Keratinocyte (primary cell): Measurements from ENCODE around the gene UBE2D2.

Experiments used
- EZH2 ChIP-seq: IDR thresholded peaks from one replicate; pipeline ENCODE4 v1.6.1; 2012; ENCODE audit warnings: inconsistent platforms, mild to moderate bottlenecking, low read length, moderate library complexity
- TF ChIP-seq, protein P1 (sequence below), 3 experiments: IDR thresholded peaks in 1 of 3; conservative IDR thresholded peaks in 1 of 3; optimal IDR thresholded peaks in 1 of 3; 2 replicates in 2 of 3; 3 replicates in 1 of 3; pipeline versions ENCODE3 to v1.5.1; 2011; ENCODE audit warnings: low read length in 3 of 3, mild to moderate bottlenecking in 3 of 3, moderate library complexity in 2 of 3, control low read depth in 1 of 3, inconsistent platforms in 1 of 3; ENCODE audit not compliant: insufficient read depth in 2 of 3; ENCODE audit errors: extremely low read depth in 1 of 3

DNA sequence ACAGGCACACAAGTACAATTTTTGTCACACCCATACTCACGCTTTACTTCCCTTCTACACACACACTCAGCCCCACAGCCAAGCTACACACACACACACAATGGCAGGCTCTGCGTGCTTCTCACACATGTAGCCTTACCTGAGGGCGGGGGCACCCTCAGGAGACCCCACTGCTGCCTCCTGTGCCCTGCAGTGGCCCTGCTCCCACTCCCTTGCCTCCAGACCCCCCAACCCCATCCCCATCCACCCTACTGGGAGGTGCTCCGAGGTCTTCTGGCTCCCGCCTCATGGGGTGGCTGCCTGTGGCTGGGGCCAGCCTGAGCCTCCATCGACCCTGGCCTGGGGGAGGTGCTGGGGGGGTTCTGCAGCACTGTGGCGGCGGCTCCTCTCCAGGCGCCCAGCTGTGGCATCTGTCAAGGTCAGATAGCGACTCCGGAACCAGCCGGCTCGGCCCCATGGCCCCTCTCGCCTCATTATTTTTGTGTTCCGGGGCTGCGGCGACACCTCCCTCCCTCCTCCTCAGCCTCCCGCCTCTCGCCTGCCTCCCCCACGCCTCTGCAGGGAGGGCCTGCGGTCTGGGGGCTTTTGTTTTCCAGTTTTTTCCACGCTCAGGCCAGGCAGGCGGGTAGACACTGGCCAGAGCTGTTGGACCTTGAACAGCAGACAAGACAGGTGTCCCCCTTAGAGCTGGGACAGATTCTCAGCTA is 108.7 kb downstream of the UBE2D2 start:
- TF ChIP-seq, protein P1, sequence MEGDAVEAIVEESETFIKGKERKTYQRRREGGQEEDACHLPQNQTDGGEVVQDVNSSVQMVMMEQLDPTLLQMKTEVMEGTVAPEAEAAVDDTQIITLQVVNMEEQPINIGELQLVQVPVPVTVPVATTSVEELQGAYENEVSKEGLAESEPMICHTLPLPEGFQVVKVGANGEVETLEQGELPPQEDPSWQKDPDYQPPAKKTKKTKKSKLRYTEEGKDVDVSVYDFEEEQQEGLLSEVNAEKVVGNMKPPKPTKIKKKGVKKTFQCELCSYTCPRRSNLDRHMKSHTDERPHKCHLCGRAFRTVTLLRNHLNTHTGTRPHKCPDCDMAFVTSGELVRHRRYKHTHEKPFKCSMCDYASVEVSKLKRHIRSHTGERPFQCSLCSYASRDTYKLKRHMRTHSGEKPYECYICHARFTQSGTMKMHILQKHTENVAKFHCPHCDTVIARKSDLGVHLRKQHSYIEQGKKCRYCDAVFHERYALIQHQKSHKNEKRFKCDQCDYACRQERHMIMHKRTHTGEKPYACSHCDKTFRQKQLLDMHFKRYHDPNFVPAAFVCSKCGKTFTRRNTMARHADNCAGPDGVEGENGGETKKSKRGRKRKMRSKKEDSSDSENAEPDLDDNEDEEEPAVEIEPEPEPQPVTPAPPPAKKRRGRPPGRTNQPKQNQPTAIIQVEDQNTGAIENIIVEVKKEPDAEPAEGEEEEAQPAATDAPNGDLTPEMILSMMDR (optimal IDR thresholded peaks at IDR 0.05 in 1 of 3, IDR thresholded peaks at IDR 0.05 in 1 of 3, conservative IDR thresholded peaks at IDR 0.05 in 1 of 3; ENCODE audit: extremely low read depth in 1 of 3, insufficient read depth in 2 of 3, low read length in 3 of 3): no peak
- TF ChIP-seq EZH2: no peak
